Neural cell (in vitro differentiated cells): ENCODE data around the gene SPHKAP. TPM values are rescaled to one million over a fixed set of nuclear protein-coding genes. Genes with fewer than 3 reads are reported as not detected.

ENCODE experiments used
- H2AFZ ChIP-seq: fragments of 200-600, 300-800 bp; sonication (generic), shearing (Covaris generic); 2 replicates; pipeline ENCODE4 v1.6.0; 2014; ENCODE audit warnings: low read depth, mild to moderate bottlenecking, antibody characterized with exemption, low read length, moderate library complexity
- H3F3A ChIP-seq: fragments of 200-600 bp; shearing (Covaris generic); 2 replicates; pipeline ENCODE4 v1.6.1; 2016; ENCODE audit warnings: mild to moderate bottlenecking, moderate library complexity, mixed read lengths, antibody characterized with exemption, low read length; ENCODE audit not compliant: insufficient read depth, poor library complexity, severe bottlenecking
- H3K27ac ChIP-seq: fragments of 200-600, 300-800 bp; sonication (generic), shearing (Covaris generic); 2 replicates; pipeline ENCODE4 v1.5.1; 2014; ENCODE audit warnings: mild to moderate bottlenecking, low read length, moderate library complexity
- H3K27me3 ChIP-seq: fragments of 300-800, 200-600 bp; sonication (generic), shearing (Covaris generic); 2 replicates; pipeline ENCODE4 v1.6.0; 2014; ENCODE audit warnings: mild to moderate bottlenecking, low read depth, low read length, moderate library complexity; ENCODE audit not compliant: insufficient read depth
- H3K36me3 ChIP-seq: fragments of 300-800, 200-600 bp; sonication (generic), shearing (Covaris generic); 2 replicates; pipeline ENCODE4 v1.5.1; 2014; ENCODE audit warnings: mild to moderate bottlenecking, antibody characterized with exemption, low read length, moderate library complexity; ENCODE audit not compliant: insufficient read depth
- H3K4me2 ChIP-seq: fragments of 300-800, 200-600 bp; sonication (generic), shearing (Covaris generic); 2 replicates; pipeline ENCODE4 v1.6.0; 2014; ENCODE audit warnings: mild to moderate bottlenecking, low read length
- H3K4me3 ChIP-seq: fragments of 300-800, 200-600 bp; sonication (generic), shearing (Covaris generic); 2 replicates; pipeline ENCODE4 v1.5.1; 2014; ENCODE audit warnings: mild to moderate bottlenecking, low read length, moderate library complexity
- H3K79me2 ChIP-seq: fragments of 200-600 bp; shearing (Covaris generic); replicated peaks from 2 replicates; pipeline ENCODE4 v1.6.0; 2014; ENCODE audit warnings: mild to moderate bottlenecking, low read length, moderate library complexity; ENCODE audit not compliant: insufficient read depth
- H3K9ac ChIP-seq: fragments of 300-800, 200-600 bp; sonication (generic), shearing (Covaris generic); 2 replicates; pipeline ENCODE4 v1.6.1; 2016; ENCODE audit warnings: mild to moderate bottlenecking, low read length, mixed read lengths
- H3K9me2 ChIP-seq: fragments of 200-600 bp; shearing (Covaris generic); 2 replicates; pipeline ENCODE4 v1.6.1; 2016; ENCODE audit warnings: mild to moderate bottlenecking, low read length, mixed read lengths; ENCODE audit not compliant: insufficient read depth
- H3K9me3 ChIP-seq: fragments of 200-600, 300-800 bp; sonication (generic), shearing (Covaris generic); 2 replicates; pipeline ENCODE4 v1.6.1; 2016; ENCODE audit warnings: mild to moderate bottlenecking, mixed run types, low read length, moderate library complexity, mixed read lengths
- H4K20me1 ChIP-seq: fragments of 200-600 bp; shearing (Covaris generic); 2 replicates; pipeline ENCODE4 v1.6.1; 2016; ENCODE audit warnings: mild to moderate bottlenecking, mixed run types; ENCODE audit not compliant: insufficient read depth
- CTCF ChIP-seq: fragments of 450-650 bp; IDR thresholded peaks from 2 replicates; pipeline ENCODE4 v1.5.1; 2014; ENCODE audit warnings: antibody characterized with exemption, mild to moderate bottlenecking, moderate library complexity; ENCODE audit not compliant: poor library complexity, severe bottlenecking
- EP300 ChIP-seq: fragments of 450-650 bp; conservative IDR thresholded peaks from 2 replicates; pipeline ENCODE4 v1.6.1; 2014; ENCODE audit warnings: antibody characterized with exemption, mild to moderate bottlenecking, moderate library complexity; ENCODE audit not compliant: poor library complexity, severe bottlenecking
- EZH2 ChIP-seq: fragments of 200-600, 300-800 bp; shearing (Covaris generic), sonication (generic); IDR thresholded peaks from 2 replicates; pipeline ENCODE4 v1.6.1; 2014; ENCODE audit warnings: antibody characterized with exemption, low read length, borderline replicate concordance, mild to moderate bottlenecking; ENCODE audit not compliant: insufficient read depth, poor library complexity, severe bottlenecking
- MXI1 ChIP-seq: fragments of 450-650 bp; conservative IDR thresholded peaks from 2 replicates; pipeline ENCODE4 v1.6.1; 2014; ENCODE audit warnings: antibody characterized with exemption, mild to moderate bottlenecking; ENCODE audit not compliant: poor library complexity, severe bottlenecking
- POLR2AphosphoS5 ChIP-seq: IDR thresholded peaks from 2 replicates; pipeline ENCODE4 v1.6.1; 2012
- RAD21 ChIP-seq: fragments of 450-650 bp; conservative IDR thresholded peaks from 2 replicates; pipeline ENCODE4 v1.6.1; 2014; ENCODE audit warnings: antibody characterized with exemption, mild to moderate bottlenecking, moderate library complexity
- REST ChIP-seq: IDR thresholded peaks from 2 replicates; pipeline ENCODE4 v1.6.1; 2012; ENCODE audit warnings: borderline replicate concordance
- SMC3 ChIP-seq: fragments of 450-650 bp; conservative IDR thresholded peaks from 2 replicates; pipeline ENCODE4 v1.6.1; 2014; ENCODE audit warnings: antibody characterized with exemption, mild to moderate bottlenecking, moderate library complexity; ENCODE audit not compliant: poor library complexity
- TAF1 ChIP-seq: IDR thresholded peaks from 2 replicates; pipeline ENCODE4 v1.6.1; 2012; ENCODE audit warnings: low read depth
- polyA plus RNA-seq: library from polyadenylated mRNA; depleted of rRNA; stranded (reverse); fragments of >200 nt; gene quantifications from 2 replicates; pipeline ENCODE4 v1.2.3, GENCODE V29; 2014

The SPHKAP gene
- polyA plus RNA-seq, 1 donor from 2014 or later = 1.7 TPM

- Histone ChIP-seq H3K27ac (no peak overlapping the region), H3K4me3 (no peak overlapping the region), H3F3A (no peaks in the 10 kb centered on the region), H3K9me3 (no peaks in the 10 kb centered on the region), H3K9me2 (no peaks in the 10 kb centered on the region), H3K27me3 (no peaks in the 10 kb centered on the region), H4K20me1 (no peaks in the 10 kb centered on the region), H3K36me3 (no peaks in the 10 kb centered on the region), H2AFZ (no peak overlapping the region), H3K4me2 (no peak overlapping the region), H3K79me2 (no peaks in the 10 kb centered on the region), H3K9ac (no peak overlapping the region)
- TF ChIP-seq MXI1 (no peak), TAF1 (no peak), RAD21 (no peak), REST (no peak), CTCF (no peak), EZH2 (no peak)
Observed at GRCh38 chr2:228072669-228073068, 108.8 kb downstream of the SPHKAP start.

GRCh38 chr2:228067309-228067708 is 114.2 kb downstream of the SPHKAP start:
- Histone ChIP-seq H2AFZ (no peak overlapping the region), H3K9me2 (no peaks in the 10 kb centered on the region), H3F3A (peaks cover 2% of the 10 kb centered on the region), H3K9me3 (no peaks in the 10 kb centered on the region), H3K4me2 (peak overlapping the region; percentile 34), H3K36me3 (no peaks in the 10 kb centered on the region), H4K20me1 (no peaks in the 10 kb centered on the region), H3K27ac (peak overlapping the region; percentile 89), H3K27me3 (no peaks in the 10 kb centered on the region), H3K4me3 (peak overlapping the region; percentile 47), H3K9ac (peak overlapping the region; percentile 57), H3K79me2 (no peaks in the 10 kb centered on the region)
- peak; percentile 94 for TF ChIP-seq EP300
- TF ChIP-seq CTCF = no peak
- TF ChIP-seq POLR2AphosphoS5 = peak; percentile 74
- TF ChIP-seq SMC3 = no peak
- no peak for TF ChIP-seq REST
- no peak for TF ChIP-seq RAD21
- no peak for TF ChIP-seq TAF1
- no peak for TF ChIP-seq EZH2
- no peak for TF ChIP-seq MXI1
